ENCODE data around the gene TUBB1. TPM values are rescaled to one million over a fixed set of nuclear protein-coding genes. Genes with fewer than 3 reads are reported as not detected.
A peak's percentile ranks its signal among the peaks of the same experiment; 100 is the strongest.

Gene TUBB1
- total and polyA plus RNA-seq, 2 of the 13 experiments (the other 11 are each of a cell fraction or from before 2014, with no cell fraction given): 0.11 to 57.6 TPM

- ChIA-PET POLR2A (interaction anchor here (0.7 to 7.7 kb wide), 8 partner anchors 9 to 34 kb away, joined by 3 to 61 read pairs (median 9); partner anchors contain the start of genes ATP5F1E and NELFCD), CTCF (ENCODE audit: low intra/inter-chr PET ratio, low total read pairs) (no interaction called here)
- in situ Hi-C loops (cut with HindIII; ENCODE audit: extremely low pct_ligation_motif_present, low pct_unique_long_range_greater_than_20kb) (no loop called here), intact Hi-C loops (cut with micrococcal nuclease; ENCODE audit: unreplicated experiment) (loop anchor here (1.0 to 5.0 kb wide), 3 partner anchors 11 to 34 kb away; partner anchors contain the start of genes ATP5F1E and NELFCD)
- H3K4me1 ChIP-seq (ENCODE audit: insufficient read depth, low read length): peaks cover 83% of the 10 kb centered on the region
- H3K27ac ChIP-seq (ENCODE audit: extremely low read length, insufficient read depth, low read length): peak overlapping the region; percentile 42
- no peak overlapping the region for H2AFZ ChIP-seq (ENCODE audit: low read length)
- H3K4me3 ChIP-seq (replicated peaks in 1 of 3; ENCODE audit: insufficient read depth in 1 of 3, low read depth in 2 of 3, low read length in 3 of 3): peak overlapping the region in 2 of 3 experiments; percentile 16 to 51; a peak in 4 of 6 replicates
- H3K36me3 ChIP-seq (replicated peaks in 1 of 2; ENCODE audit: control insufficient read depth in 1 of 2, insufficient read depth in 2 of 2, low read length in 2 of 2): no peaks in the 10 kb centered on the region; a peak in 1 of 5 replicates
- H3K9ac ChIP-seq (ENCODE audit: insufficient read depth, low read depth, low read length): 0 out of 2 replicates have a peak overlapping the region, but pooled peaks have one; percentile 19
- no TSS peak for BruUV-seq (replicated peaks)
- peak; percentile 91 for FAIRE-seq
- H3K27me3 ChIP-seq (ENCODE audit: control insufficient read depth in 1 of 2, insufficient read depth in 2 of 2, low read length in 2 of 2): no peaks in the 10 kb centered on the region
- peak overlapping the region; percentile 66 for H3K4me2 ChIP-seq (ENCODE audit: low read depth, low read length)
- ATAC-seq: peak; percentile 86
- DNase-seq (ENCODE audit: low spot score): peak; percentile 97
- peaks cover 15% of the 10 kb centered on the region for H3K79me2 ChIP-seq (ENCODE audit: insufficient read depth, low read length)
- H4K20me1 ChIP-seq (ENCODE audit: insufficient read depth, low read length): no peaks in the 10 kb centered on the region
- no peaks in the 10 kb centered on the region for H3K9me3 ChIP-seq (ENCODE audit: low read length)
- WGBS (ENCODE audit: low lambda C conversion rate): 25% methylated on average over 15 of the region's 16 CpGs
- TF ChIP-seq ZNF616 (CRISPR knock-in tag; IDR thresholded peaks at IDR 0.05; ENCODE audit: low read depth) (peak; percentile 72; the same call in 1 of the 2 replicates), MYNN (CRISPR knock-in tag; IDR thresholded peaks at IDR 0.05; ENCODE audit: low read depth) (no peak), ZNF101 (CRISPR knock-in tag; IDR thresholded peaks at IDR 0.05; ENCODE audit: borderline replicate concordance, low read depth) (no peak; the same call in 1 of the 2 replicates), KMT2B (CRISPR knock-in tag; IDR thresholded peaks at IDR 0.05) (no peak), ELF4 (CRISPR knock-in tag; IDR thresholded peaks at IDR 0.05; ENCODE audit: borderline replicate concordance) (no peak), NFIB (CRISPR knock-in tag; IDR thresholded peaks at IDR 0.05; ENCODE audit: borderline replicate concordance) (no peak), SP2 (CRISPR knock-in tag; IDR thresholded peaks at IDR 0.05) (no peak), NPAS2 (CRISPR knock-in tag; IDR thresholded peaks at IDR 0.05; ENCODE audit: borderline replicate concordance) (no peak), SRY (CRISPR knock-in tag; IDR thresholded peaks at IDR 0.05) (peak; percentile 74; the same call in 1 of the 2 replicates), NFYB (CRISPR knock-in tag; IDR thresholded peaks at IDR 0.05) (peak; percentile 36; the same call in 1 of the 2 replicates), ZNF326 (CRISPR knock-in tag; IDR thresholded peaks at IDR 0.05; ENCODE audit: borderline replicate concordance) (no peak), ZKSCAN8 (CRISPR knock-in tag; IDR thresholded peaks at IDR 0.05; ENCODE audit: borderline replicate concordance) (peak; percentile 80), POLR2AphosphoS2 (IDR thresholded peaks at IDR 0.05; ENCODE audit: low read depth, low read length) (no peak), ONECUT2 (CRISPR knock-in tag; IDR thresholded peaks at IDR 0.05) (0 out of 2 replicates have a peak, but pooled peaks have one; percentile 56), RARG (CRISPR knock-in tag; IDR thresholded peaks at IDR 0.05; ENCODE audit: low read depth) (no peak), ZSCAN9 (CRISPR knock-in tag; IDR thresholded peaks at IDR 0.05; ENCODE audit: borderline replicate concordance) (peak; percentile 69; the same call in 1 of the 2 replicates), ATF6 (CRISPR knock-in tag; conservative IDR thresholded peaks at IDR 0.05) (0 out of 2 replicates have a peak, but pooled peaks have one; percentile 30), ZNF441 (CRISPR knock-in tag; IDR thresholded peaks at IDR 0.05; ENCODE audit: borderline replicate concordance) (0 out of 2 replicates have a peak, but pooled peaks have one; percentile 70)
- TF ChIP-seq, protein P1, sequence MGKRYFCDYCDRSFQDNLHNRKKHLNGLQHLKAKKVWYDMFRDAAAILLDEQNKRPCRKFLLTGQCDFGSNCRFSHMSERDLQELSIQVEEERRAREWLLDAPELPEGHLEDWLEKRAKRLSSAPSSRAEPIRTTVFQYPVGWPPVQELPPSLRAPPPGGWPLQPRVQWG (CRISPR knock-in tag; IDR thresholded peaks at IDR 0.05; ENCODE audit: borderline replicate concordance, low read depth): no peak
- TF ChIP-seq, protein P2, sequence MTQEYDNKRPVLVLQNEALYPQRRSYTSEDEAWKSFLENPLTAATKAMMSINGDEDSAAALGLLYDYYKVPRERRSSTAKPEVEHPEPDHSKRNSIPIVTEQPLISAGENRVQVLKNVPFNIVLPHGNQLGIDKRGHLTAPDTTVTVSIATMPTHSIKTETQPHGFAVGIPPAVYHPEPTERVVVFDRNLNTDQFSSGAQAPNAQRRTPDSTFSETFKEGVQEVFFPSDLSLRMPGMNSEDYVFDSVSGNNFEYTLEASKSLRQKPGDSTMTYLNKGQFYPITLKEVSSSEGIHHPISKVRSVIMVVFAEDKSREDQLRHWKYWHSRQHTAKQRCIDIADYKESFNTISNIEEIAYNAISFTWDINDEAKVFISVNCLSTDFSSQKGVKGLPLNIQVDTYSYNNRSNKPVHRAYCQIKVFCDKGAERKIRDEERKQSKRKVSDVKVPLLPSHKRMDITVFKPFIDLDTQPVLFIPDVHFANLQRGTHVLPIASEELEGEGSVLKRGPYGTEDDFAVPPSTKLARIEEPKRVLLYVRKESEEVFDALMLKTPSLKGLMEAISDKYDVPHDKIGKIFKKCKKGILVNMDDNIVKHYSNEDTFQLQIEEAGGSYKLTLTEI (CRISPR knock-in tag; conservative IDR thresholded peaks at IDR 0.05): no peak
These were observed 3.2 kb upstream of the TUBB1 start for GRCh38 chr20:59015812-59016711.
